ENCODE data around the gene NCOA6. TPM values are rescaled to one million over a fixed set of nuclear protein-coding genes. Genes with fewer than 3 reads are reported as not detected.

Gene NCOA6
- 7.1 and 7.9 TPM in 2 replicates for total RNA-seq (2012; rRNA removed)

- Histone ChIP-seq H3K4me3 (ENCODE audit: low read length) (peak within 1 kb of the TSS; percentile 99), H3K9me3 (replicated peaks; ENCODE audit: low read length) (no peaks in the 10 kb centered on the region), H3K27me3 (ENCODE audit: control insufficient read depth, insufficient read depth, low read length) (peaks cover 15% of the 10 kb centered on the region), H3K4me2 (ENCODE audit: low read length) (peak within 1 kb of the TSS; percentile 91), H3K9ac (ENCODE audit: low read depth, low read length) (peak within 1 kb of the TSS; percentile 96), H3K4me1 (ENCODE audit: control insufficient read depth, insufficient read depth, low read length) (peaks cover 11% of the 10 kb centered on the region), H3K36me3 (ENCODE audit: insufficient read depth, low read length) (no peaks in the 10 kb centered on the region)
Measured at GRCh38 chr20:34825530-34826362, at the start of gene NCOA6. NCOA6 (minus strand) TSS chr20:34825651; CDS start chr20:34782355, 43,296 bp downstream.

GRCh38 chr20:34874094-34874654 lies 48.7 kb upstream of the NCOA6 start:
- no peaks in the 10 kb centered on the region for H3K27me3 ChIP-seq (ENCODE audit: control insufficient read depth, insufficient read depth, low read length)
- H3K4me2 ChIP-seq (ENCODE audit: low read length) = no peak overlapping the region
- peaks cover 21% of the 10 kb centered on the region for H3K4me1 ChIP-seq (ENCODE audit: control insufficient read depth, insufficient read depth, low read length)
- H3K4me3 ChIP-seq (ENCODE audit: low read length) = no peak overlapping the region
- H3K36me3 ChIP-seq (ENCODE audit: insufficient read depth, low read length) = no peaks in the 10 kb centered on the region
- no peak overlapping the region for H3K9ac ChIP-seq (ENCODE audit: low read depth, low read length)
- no peaks in the 10 kb centered on the region for H3K9me3 ChIP-seq (replicated peaks; ENCODE audit: low read length)

- H3K36me3 ChIP-seq (ENCODE audit: insufficient read depth, low read length) = no peaks in the 10 kb centered on the region
- H3K27me3 ChIP-seq (ENCODE audit: control insufficient read depth, insufficient read depth, low read length) = no peaks in the 10 kb centered on the region
- peak overlapping the region; percentile 79 for H3K4me3 ChIP-seq (ENCODE audit: low read length)
- H3K9me3 ChIP-seq (replicated peaks; ENCODE audit: low read length) = no peaks in the 10 kb centered on the region
- peak overlapping the region; percentile 54 for H3K9ac ChIP-seq (ENCODE audit: low read depth, low read length)
- peaks cover 21% of the 10 kb centered on the region for H3K4me1 ChIP-seq (ENCODE audit: control insufficient read depth, insufficient read depth, low read length)
- peak overlapping the region; percentile 98 for H3K4me2 ChIP-seq (ENCODE audit: low read length)
Measured at GRCh38 chr20:34873583-34874093, 48.2 kb upstream of the NCOA6 start.

- H3K9me3 ChIP-seq (replicated peaks; ENCODE audit: low read length) = no peaks in the 10 kb centered on the region
- H3K9ac ChIP-seq (ENCODE audit: low read depth, low read length) = peak within 1 kb of the TSS; percentile 75
- no peaks in the 10 kb centered on the region for H3K36me3 ChIP-seq (ENCODE audit: insufficient read depth, low read length)
- peak within 1 kb of the TSS; percentile 98 for H3K4me2 ChIP-seq (ENCODE audit: low read length)
- peaks cover 21% of the 10 kb centered on the region for H3K4me1 ChIP-seq (ENCODE audit: control insufficient read depth, insufficient read depth, low read length)
- H3K4me3 ChIP-seq (ENCODE audit: low read length) = peak within 1 kb of the TSS; percentile 79
- H3K27me3 ChIP-seq (ENCODE audit: control insufficient read depth, insufficient read depth, low read length) = no peaks in the 10 kb centered on the region
Measured at GRCh38 chr20:34872622-34873224, 47.3 kb upstream of the NCOA6 start, which contains the start of gene GGT7. GGT7 (minus strand) TSS chr20:34872856; CDS start chr20:34872815, 41 bp downstream.

- H3K27me3 ChIP-seq (ENCODE audit: control insufficient read depth, insufficient read depth, low read length) = no peaks in the 10 kb centered on the region
- H3K4me1 ChIP-seq (ENCODE audit: control insufficient read depth, insufficient read depth, low read length) = peaks cover 21% of the 10 kb centered on the region
- peak overlapping the region; percentile 98 for H3K4me2 ChIP-seq (ENCODE audit: low read length)
- peak overlapping the region; percentile 75 for H3K9ac ChIP-seq (ENCODE audit: low read depth, low read length)
- no peaks in the 10 kb centered on the region for H3K9me3 ChIP-seq (replicated peaks; ENCODE audit: low read length)
- H3K36me3 ChIP-seq (ENCODE audit: insufficient read depth, low read length) = no peaks in the 10 kb centered on the region
- peak overlapping the region; percentile 79 for H3K4me3 ChIP-seq (ENCODE audit: low read length)
Measured at GRCh38 chr20:34871966-34872621, 46.6 kb upstream of the NCOA6 start.

- no peaks in the 10 kb centered on the region for H3K36me3 ChIP-seq (ENCODE audit: insufficient read depth, low read length)
- H3K4me2 ChIP-seq (ENCODE audit: low read length) = peak overlapping the region; percentile 98
- no peaks in the 10 kb centered on the region for H3K27me3 ChIP-seq (ENCODE audit: control insufficient read depth, insufficient read depth, low read length)
- no peaks in the 10 kb centered on the region for H3K9me3 ChIP-seq (replicated peaks; ENCODE audit: low read length)
- peaks cover 21% of the 10 kb centered on the region for H3K4me1 ChIP-seq (ENCODE audit: control insufficient read depth, insufficient read depth, low read length)
- no peak overlapping the region for H3K9ac ChIP-seq (ENCODE audit: low read depth, low read length)
- H3K4me3 ChIP-seq (ENCODE audit: low read length) = peak overlapping the region; percentile 79
Measured at GRCh38 chr20:34871320-34871926, 46.0 kb upstream of the NCOA6 start.

- no peak overlapping the region for H3K9ac ChIP-seq (ENCODE audit: low read depth, low read length)
- no peaks in the 10 kb centered on the region for H3K27me3 ChIP-seq (ENCODE audit: control insufficient read depth, insufficient read depth, low read length)
- no peaks in the 10 kb centered on the region for H3K36me3 ChIP-seq (ENCODE audit: insufficient read depth, low read length)
- peaks cover 4% of the 10 kb centered on the region for H3K4me1 ChIP-seq (ENCODE audit: control insufficient read depth, insufficient read depth, low read length)
- no peaks in the 10 kb centered on the region for H3K9me3 ChIP-seq (replicated peaks; ENCODE audit: low read length)
- no peak overlapping the region for H3K4me3 ChIP-seq (ENCODE audit: low read length)
- H3K4me2 ChIP-seq (ENCODE audit: low read length) = no peak overlapping the region
Measured at GRCh38 chr20:34864216-34864615, 38.8 kb upstream of the NCOA6 start.

- no peaks in the 10 kb centered on the region for H3K9me3 ChIP-seq (replicated peaks; ENCODE audit: low read length)
- H3K36me3 ChIP-seq (ENCODE audit: insufficient read depth, low read length) = no peaks in the 10 kb centered on the region
- no peaks in the 10 kb centered on the region for H3K27me3 ChIP-seq (ENCODE audit: control insufficient read depth, insufficient read depth, low read length)
- H3K9ac ChIP-seq (ENCODE audit: low read depth, low read length) = no peak overlapping the region
- H3K4me1 ChIP-seq (ENCODE audit: control insufficient read depth, insufficient read depth, low read length) = peaks cover 4% of the 10 kb centered on the region
- no peak overlapping the region for H3K4me3 ChIP-seq (ENCODE audit: low read length)
- H3K4me2 ChIP-seq (ENCODE audit: low read length) = no peak overlapping the region
Measured at GRCh38 chr20:34863421-34863965, 38.0 kb upstream of the NCOA6 start.

GRCh38 chr20:34862724-34863123 lies 37.3 kb upstream of the NCOA6 start:
- H3K9me3 ChIP-seq (replicated peaks; ENCODE audit: low read length) = no peaks in the 10 kb centered on the region
- no peaks in the 10 kb centered on the region for H3K36me3 ChIP-seq (ENCODE audit: insufficient read depth, low read length)

GRCh38 chr20:34861386-34862084 lies 36.1 kb upstream of the NCOA6 start:
- Histone ChIP-seq H3K9me3 (replicated peaks; ENCODE audit: low read length) (no peaks in the 10 kb centered on the region), H3K27me3 (ENCODE audit: control insufficient read depth, insufficient read depth, low read length) (no peaks in the 10 kb centered on the region), H3K4me2 (ENCODE audit: low read length) (no peak overlapping the region), H3K4me3 (ENCODE audit: low read length) (no peak overlapping the region), H3K4me1 (ENCODE audit: control insufficient read depth, insufficient read depth, low read length) (peaks cover 4% of the 10 kb centered on the region), H3K36me3 (ENCODE audit: insufficient read depth, low read length) (peaks cover 2% of the 10 kb centered on the region), H3K9ac (ENCODE audit: low read depth, low read length) (no peak overlapping the region)

More at GRCh38 chr20:34862724-34863123, 37.3 kb upstream of the NCOA6 start:
- no peak overlapping the region for H3K4me3 ChIP-seq (ENCODE audit: low read length)
- no peak overlapping the region for H3K9ac ChIP-seq (ENCODE audit: low read depth, low read length)
- peaks cover 4% of the 10 kb centered on the region for H3K4me1 ChIP-seq (ENCODE audit: control insufficient read depth, insufficient read depth, low read length)
- no peak overlapping the region for H3K4me2 ChIP-seq (ENCODE audit: low read length)
- H3K27me3 ChIP-seq (ENCODE audit: control insufficient read depth, insufficient read depth, low read length) = no peaks in the 10 kb centered on the region
